HG03060 (cell line): ENCODE results near the gene SNX4.
A peak's percentile ranks its signal among the peaks of the same experiment; 100 is the strongest.
"Not testable (repeated sequence)": the region's sequence is repeated elsewhere in the genome, so short reads cannot be mapped to it uniquely, and the experiment has no call there.

Source experiments
- ATAC-seq: cut with Tn5 transposase; IDR thresholded peaks from one replicate; pipeline ENCODE4 v1.9.1; 2021; ENCODE audit warnings: low read depth, moderate number of reproducible peaks; ENCODE audit not compliant: unreplicated experiment

The SNX4 gene

DNA sequence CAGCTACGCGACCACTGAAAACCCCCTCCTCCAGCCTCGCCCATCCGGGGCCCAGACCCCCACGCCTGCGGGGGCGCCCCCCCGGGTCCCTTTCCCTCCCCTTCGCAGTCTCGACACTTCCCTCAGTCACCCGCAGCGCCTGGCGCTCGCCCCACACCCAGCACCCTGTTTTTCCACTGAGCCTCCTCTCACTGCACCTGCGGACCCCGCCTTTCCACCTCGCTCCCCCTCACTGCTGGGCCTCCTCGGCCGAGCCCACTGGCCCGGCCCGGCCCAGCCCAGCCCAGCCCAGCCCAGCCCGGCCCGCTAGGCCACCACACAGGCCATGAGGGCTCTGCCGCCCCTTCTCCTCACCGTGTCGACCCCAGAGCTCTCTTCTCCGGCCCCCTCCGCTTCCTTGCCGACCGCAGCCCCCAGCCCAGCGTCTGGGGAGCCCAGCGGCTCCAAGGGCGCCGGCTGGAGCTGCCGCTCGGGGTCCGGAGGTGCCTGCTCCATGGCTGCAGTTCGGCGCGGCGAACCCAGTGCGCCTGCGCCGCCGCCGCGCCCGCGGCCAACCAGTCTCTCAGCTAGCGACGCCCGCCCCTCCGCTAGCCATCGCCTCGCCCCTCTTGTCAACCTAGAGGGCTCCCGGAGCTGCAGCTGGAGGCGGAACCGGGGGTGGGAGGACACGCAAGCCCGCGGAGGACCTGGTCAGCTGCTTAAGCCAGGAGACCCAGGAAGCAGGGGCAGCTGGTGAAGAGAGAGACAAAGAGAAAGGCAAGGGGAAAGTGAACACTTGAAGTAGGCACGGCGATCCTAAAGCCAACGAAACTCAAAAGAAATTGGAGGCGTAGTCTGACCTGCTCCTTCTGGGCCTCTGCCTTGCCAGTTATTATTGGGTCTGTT is at the start of gene SNX4:
SNX4 (minus strand) TSS at position 525 of the 885 bp plus-strand sequence; CDS start at position 495, 30 bp downstream.
- peak; percentile 41 for ATAC-seq

DNA sequence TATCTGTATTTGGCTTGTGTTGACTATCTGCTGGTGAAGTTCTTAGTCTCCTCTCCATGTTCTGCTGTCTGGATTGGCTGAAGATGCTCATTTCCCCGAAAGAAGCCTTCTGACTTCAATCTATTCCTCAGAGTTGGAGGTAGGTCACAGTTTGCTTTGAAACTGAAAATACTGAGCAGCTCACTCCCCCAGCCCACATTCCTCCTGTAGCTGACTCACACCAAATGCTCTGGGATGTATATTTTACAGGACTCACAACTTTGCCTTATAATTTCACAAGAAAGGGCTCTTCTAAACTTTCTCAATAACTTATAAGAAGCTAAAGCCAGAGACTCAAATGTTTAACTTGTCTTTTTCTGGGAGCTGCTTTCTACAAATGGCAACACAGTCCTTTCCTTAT is 36.3 kb upstream of the SNX4 start:
- no peak for ATAC-seq

DNA sequence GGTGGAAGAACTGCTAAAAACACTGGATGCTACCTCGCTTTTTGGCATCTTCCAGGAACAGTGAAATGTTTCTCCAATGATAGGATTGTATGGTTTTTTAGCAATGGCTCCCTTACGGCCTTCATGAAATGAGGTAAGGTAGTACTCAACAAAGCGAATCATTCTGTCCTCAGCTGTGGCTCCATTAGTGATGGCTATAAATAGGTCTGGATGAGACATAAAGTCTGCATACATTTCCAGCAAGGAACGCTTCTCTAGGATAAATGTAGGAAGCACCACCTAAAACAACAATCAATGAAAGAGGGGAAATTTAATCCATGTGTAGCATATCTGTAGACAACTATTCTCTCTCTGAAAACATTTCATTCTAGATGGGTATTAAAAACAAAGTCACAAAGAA is 32.4 kb upstream of the SNX4 start:
- no peak for ATAC-seq

DNA sequence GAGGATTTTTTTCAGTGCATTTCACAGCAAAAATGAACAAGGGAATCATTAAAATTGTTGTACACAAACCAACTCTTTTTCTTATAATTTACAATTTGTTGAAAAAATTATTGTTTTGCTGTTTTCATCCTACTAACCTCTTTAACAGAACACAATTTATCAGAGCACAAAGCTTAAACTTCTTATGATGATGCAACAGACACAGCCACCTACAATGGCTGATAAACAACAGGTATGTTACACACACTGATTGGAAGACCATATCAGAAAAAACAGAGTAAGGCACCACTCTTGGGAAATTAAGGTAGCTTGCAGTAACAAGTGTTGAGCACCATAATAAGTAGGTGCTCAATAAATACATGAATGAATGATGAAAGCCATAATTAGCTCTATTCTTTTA is 8.9 kb upstream of the SNX4 start:
- no peak for ATAC-seq

DNA sequence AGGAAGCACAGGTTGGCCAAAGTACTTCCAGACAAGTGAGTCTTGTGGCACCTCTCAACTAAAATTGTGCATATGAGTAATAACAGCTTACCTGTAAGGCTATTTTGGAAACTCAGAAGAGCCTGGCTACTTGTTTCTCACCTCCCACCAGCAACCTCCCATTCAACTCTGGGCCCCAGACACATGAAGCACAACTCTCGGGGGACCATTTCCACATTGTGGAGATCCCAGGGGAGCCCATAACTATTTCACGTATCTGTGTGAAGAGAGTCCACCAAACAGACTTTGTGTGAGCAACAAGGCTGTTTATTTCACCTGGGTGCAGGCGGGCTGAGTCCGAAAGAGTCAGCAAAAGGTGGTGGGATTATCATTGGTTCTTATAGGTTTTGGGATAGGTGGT is 5.2 kb upstream of the SNX4 start:
- no peak for ATAC-seq

DNA sequence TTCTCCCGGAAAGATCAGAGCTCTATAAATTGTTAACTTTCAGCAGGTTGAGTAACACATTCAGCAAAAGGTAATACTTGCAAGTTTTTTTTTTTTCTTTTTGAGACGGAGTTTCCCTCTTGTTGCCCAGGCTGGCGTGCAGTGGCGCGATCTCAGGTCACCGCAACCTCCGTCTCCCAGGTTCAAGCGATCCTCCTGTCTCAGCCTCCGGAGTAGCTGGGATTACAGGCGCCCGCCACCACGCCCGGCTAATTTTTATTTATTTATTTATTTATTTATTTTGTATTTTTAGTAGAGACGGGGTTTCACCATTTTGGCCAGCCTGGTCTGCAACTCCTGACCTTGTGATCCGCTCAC is 539 bp upstream of the SNX4 start:
- not testable (repeated sequence) for ATAC-seq

DNA sequence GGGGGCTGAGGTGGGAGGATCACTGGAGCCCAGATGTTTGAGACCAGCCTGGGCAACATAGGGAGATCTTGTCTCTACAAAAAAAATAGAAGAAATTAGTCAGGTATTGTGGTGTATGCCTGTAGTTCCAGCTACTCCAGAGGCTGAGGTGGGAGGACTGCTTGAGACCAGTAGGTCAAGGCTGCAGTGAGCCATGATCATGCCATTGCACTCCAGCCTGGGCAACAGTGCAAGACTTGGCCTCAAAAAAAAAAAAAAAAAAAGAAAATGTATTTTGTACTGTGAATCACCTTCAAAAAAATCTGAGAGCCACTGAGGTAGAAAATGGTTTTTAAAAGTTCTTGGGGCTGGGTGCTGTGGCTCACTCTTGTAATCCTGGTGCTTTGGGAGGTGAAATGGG is 4.6 kb downstream of the SNX4 start:
- ATAC-seq: no peak

DNA sequence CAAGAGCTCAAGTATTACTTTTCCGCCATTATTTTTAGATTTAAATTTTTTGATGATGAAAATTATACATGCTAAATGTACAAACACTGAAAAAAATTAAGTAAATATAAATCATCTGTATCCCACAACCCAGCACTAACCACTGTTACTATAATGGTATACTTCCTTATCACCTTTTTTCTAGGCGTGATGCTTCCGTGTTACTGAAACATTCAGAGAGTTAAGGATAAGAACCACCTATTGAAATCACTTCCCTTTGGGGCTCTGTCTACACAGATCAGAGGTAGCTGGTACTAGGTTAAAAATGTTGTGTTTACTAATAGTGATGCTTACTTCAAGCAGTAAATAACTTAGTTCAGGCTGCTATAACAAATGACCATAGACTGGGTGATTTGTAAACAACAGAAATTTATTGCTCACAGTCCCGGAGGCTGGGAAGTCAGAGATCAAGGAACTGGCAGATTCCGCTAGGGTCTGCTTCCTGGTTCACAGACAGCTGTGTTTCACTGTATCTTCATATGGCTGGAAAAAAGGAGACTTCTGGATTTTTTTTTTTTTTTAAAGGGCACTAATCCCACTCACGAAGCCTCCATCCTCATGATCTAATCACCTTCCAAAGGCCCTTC is 6.4 kb downstream of the SNX4 start:
- ATAC-seq: no peak

DNA sequence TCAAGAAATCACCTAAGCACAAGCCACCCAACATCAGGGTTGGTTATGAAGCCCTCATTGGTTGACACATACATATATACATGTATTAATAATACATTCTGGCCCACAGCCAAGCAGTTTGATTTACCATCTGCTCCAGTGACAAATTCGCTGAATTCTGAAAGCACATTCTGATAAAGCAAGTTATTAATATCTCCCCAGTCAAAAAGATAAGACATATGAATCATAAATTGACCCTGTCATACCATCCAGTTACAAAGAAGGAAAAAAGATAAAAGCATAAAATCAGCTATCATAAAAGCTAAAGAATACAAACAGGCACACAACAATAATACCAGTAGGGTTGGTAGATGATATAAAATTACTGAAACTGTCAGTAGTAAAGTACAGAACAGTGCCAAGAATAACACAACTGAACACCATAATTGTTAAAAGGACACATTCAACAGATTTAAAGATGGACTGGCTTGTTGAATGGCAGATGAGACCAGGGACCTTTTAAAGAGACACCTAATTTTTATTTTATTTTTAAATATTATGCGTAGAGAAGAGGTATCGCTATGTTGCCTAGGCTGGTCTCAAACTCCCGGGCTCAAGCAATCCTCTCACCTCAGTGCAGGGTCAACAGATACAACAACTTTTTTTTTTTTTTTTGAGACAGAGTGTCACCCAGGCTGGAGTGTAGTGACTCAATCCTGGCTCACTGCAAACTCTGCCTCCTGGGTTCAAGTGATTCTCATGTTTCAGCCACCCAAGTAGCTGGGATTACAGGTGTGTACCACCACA is 7.7 kb downstream of the SNX4 start:
- no peak for ATAC-seq

DNA sequence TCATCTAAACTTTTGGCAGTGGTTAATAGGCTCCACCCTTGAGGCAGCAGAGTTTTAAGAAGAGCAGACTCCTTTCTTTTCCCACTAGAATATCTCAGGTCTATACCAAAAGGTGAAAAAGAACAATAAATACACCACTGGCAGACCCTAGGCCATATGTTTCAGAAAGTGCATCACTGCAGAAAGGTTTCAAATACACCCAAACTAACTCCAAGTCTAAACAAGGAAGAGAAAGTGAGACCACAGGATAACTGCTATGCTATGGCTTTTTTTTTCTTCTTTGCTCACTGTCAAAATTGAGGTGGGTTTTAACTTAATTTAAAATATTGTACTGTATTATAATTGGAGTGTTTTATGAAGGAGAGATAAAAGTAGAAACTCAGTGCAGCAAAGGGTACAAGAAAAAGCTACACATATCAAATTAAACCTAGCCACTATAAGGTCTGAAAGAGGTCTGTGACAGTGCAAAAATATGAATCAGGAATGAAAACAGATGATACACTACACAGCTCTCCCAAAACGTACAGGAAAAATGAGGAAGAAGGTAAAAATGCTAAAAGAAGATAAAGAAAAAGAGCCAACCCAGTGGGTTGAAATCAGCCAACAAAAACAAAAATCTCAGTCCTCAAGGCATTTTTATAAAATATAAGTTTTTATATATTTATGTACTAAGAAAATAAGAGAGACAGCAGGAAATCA is 8.4 kb downstream of the SNX4 start:
- no peak for ATAC-seq

DNA sequence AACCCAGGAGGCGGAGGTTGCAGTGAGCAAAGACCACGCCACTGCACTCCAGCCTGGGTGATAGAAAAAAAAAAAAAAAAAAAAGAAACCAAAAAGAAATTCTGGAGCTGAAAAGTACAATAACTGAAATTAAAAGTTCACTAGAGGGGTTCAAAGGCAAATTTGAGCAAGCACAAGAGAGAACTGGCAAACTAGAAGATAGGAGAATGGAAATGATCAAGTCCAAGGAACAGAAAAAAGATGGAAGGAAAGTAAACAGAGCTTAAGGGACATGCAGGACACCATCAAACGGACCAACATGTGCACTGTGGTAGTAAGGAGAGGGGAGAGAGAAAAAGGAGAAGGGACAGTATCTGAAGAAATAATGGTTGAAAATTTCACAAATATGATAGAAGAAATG is 12.9 kb downstream of the SNX4 start:
- no peak for ATAC-seq

DNA sequence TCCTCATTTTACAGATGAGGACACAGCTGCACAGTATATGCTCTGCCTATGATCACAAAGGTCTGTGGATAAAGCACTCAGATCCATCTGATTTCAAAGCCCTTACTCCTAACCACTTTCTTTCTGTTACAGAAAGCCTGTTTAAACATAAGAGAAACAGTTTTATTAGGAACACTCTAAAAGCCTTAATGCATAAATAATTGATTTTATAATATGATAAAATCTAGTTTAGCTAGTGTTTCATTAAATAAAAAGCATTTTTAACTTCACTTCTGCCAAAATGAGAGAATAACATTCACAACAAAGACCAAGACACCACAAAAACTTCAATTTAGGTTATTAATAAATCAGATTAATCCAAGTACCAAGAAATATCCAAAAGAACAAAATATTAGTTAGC is 21.4 kb downstream of the SNX4 start:
- no peak for ATAC-seq

DNA sequence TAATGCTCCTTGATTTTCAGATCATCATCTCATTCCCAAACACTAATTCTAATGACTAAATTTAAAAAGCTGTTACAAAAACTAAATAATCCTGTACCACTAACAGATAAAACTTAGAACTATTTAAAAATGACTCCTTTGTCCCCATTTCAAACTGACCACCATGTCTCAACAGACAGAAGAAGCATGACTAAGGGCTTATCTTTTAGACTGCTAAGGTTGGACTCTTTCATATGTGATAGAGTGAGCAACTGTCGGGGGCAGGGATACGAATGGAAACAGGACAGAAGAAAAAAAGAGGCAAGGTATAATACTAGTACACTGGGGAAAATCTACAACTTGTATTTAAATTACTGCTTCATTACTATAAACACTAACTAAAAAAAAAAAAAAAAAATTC is 23.3 kb downstream of the SNX4 start:
- ATAC-seq: no peak

DNA sequence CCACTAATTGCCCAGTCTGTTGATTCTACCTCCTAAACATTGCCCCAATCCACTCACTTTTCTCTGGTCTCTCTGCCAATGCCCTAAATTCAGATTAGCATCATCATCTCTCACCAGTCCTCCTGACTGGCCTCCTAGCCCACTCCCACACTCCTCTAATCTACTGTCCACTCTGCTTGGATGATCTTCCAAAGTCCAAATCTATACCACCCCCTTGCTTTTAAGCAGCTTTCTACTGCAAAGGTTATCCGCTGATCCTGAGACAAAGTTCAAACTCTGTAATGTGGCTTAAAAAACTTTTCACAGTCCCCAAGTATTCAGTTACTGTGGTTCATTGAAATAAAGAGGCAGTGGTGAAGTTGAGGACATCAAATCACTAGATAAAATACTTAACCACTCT is 37.6 kb downstream of the SNX4 start:
- no peak for ATAC-seq

DNA sequence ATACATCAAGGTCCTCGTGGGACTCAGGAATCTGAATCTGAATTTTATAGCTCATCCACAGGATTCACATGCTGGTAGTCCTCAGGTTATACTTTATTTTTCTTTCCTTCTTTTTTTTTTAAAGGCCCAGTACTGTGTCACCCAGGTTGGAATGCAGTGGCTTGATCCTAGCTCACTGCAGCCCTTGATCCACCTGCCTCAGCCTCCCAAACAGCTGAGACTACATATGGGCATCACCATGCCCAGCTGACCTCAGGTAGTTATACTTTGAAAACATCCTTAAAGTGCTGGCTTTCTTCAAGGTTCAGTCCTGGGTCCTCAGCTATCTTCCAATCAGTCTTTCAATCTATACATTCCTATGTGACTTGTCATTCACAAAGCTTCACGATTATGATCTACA is 38.2 kb downstream of the SNX4 start:
- no peak for ATAC-seq

DNA sequence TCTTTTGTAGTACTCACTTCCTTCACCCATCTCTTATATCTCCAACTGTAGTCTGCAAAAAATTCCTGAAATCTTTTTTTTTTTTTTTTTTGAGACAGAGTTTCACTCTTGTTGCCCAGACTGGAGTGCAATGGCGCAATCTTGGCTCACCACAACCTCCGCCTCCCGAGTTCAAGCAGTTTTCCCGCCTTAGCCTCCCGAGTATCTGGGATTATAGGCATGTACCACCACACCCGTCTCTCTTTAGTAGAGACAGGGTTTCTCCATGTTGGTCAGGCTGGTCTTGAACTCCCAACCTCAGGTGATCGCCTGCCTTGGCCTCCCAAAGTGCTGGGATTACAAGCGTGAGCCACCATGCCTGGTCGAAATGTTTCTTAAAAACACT is 38.6 kb downstream of the SNX4 start:
- not testable (repeated sequence) for ATAC-seq

DNA sequence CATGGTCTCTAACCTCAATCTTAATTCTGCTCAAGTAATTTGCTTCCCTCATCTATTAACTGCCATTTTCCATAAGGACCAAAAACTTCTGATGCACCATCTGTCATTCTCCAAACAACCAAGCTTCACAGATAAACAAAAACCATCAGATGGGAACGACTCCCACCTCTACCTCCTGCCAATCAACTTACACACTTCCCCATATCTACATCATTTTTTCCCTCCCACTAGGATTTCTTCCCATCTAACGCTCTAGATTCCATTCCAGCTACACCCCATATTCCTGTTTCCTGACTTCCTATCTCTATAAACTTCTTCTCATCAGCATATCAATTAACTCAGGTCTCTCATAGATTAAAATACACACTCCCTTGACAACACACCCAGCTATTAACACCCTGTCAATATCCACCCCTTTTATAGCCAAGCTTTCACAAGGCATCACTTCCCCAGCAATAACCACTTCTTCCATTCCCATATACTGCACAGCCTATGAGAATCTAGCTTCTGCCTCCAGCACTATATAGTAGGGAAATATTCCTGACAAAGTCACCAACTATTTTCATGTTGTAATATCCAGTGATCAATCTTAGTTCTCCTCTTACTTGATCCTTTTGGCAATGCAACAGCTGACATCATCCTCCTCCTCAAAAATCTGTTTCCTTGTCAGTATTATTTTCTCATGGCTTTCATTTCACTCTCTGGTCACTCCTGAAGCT is 39.2 kb downstream of the SNX4 start:
- no peak for ATAC-seq

DNA sequence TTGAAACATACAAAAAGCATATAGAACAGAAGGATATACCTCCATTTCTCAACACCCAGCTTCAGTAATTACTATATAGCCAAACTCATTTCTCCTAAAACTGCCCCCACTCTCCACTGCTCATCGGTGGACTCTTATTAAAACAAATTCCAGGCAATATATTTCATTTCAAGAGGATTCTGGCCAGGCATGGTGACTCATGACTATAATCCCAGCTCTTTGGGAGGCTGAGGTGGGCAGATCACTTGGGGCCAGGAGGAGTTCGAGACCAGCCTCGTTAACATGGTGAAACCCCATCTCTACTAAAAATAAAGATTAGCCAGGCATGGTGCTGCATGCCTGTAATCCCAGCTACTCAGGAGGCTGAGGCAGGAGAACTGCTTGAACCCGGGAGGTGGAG is 40.9 kb downstream of the SNX4 start:
- no peak for ATAC-seq

DNA sequence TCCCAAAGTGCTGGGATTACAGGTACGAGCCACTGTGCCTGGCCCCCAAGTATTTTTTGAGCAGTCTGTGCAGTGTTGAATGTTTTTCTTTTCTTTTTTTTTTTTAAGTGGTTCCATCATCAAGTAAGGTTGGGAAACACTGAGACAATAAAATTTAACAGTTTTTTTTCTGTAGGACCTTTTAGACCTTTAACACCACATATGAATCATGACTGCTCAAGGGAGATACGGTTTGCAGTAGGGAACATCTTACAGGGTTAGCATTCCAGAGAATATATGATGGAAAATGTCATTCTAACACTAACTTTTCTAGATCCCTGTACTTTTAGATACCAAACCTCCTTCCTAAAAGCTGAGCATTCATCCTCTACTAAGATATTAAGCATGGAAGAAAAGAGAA is 41.7 kb downstream of the SNX4 start:
- ATAC-seq: no peak

DNA sequence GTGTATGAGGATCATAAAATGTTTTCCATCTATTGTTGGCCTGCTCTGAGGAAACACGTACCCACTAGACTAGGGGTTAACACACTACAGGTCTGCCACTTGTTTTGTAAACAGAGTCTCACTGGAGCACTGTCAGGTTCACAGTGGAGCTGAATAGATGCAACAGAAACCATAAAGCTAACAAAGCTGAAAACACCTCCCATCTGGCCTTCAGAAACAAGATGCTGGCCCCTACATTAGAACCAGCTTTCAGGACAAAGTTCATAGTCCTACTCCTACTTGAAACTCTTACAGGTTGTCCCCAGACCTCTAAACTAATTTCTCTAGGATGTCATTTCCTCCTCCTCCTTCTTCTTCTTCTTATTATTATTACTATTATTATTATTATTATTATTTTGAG is 42.3 kb downstream of the SNX4 start:
- ATAC-seq: no peak
